ENCODE results near the gene RAB26.
"Not testable (repeated sequence)": the region's sequence is repeated elsewhere in the genome, so short reads cannot be mapped to it uniquely, and the experiment has no call there.

The RAB26 gene

DNA sequence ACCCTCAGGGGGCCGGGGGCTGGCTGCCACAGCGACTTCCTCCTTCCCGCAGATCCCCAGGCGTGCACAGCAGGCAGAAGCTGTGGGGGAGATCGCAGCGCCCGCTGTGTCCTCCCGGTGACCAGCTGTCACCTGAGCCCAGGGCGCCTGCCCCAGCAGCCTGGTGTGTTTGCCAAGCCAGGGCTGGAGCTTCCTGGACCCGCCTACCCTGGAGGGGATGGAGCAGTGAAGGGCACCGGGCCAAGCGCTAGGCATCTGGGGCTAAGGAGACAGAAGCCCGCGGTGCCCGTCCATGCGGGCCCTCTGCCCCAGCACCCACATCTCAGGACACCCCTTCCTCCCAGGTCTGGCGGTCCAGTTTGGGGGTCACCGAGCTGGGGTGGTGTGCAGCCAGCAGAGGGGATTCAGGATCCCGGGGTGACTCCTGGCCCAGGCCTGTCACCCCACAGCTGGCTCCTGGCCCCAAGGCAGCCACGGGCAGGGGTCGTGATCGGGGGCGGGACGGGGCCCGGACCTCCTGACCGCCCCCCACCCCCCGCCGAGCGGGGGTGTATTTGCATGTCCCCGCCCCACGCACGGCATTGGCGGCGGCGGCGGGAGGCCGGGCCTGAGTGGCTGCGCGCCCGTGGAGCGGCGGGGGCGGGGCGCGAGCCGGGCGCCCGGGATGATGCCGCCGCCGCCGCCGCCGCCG lies at the start of gene RAB26:
Gene RAB26, plus strand, starts transcription at position 645 of the 691 bp plus-strand sequence. CDS start 159 bp downstream, outside the sequence.
- DNase-seq (ENCODE audit: low read depth), result no peak

DNA sequence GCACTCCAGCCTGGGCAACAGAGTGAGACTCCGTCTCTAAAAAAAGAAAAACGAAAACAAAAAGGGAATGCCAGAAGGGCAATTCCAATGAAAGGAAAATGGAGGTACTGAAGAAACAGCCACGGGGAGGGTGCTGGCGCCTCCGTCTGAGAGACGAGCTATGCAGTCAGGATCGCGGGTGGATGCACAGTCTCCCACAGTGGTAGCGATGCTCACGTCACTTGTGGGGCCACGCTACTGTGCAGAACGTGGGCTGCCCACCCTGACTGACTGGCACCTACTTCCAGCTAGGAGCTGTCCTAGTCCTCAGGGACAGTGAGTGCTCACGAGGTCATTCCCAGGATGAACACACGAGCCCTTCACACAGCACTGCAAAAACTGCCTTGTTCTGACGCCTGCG lies 46.8 kb upstream of the RAB26 start:
- not testable (repeated sequence) for DNase-seq (ENCODE audit: low read depth)

DNA sequence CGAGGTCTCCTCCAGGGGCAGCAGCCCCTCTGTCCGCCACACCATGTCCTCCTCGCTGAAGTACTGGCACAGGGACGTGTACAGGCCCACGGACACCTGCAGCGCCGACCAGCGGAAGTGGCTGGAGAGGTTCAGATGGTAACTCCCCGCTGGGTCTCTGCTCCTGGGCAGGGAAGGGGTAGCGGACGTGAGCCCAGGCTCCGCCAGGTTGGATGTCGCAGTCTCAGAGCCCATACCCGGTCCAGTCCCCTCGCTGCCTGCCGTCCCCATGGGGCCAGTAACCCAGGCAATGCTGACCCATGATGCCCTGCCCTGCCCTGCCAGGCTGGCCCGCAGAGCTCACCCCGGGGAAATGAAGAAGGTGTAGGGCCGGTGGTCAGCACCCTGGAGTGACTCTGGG lies 46.0 kb upstream of the RAB26 start:
- no peak for DNase-seq (ENCODE audit: low read depth)

- DNase-seq (ENCODE audit: low read depth), result not testable (repeated sequence)
Observed at GRCh38 chr16:2104464-2104863, 44.0 kb upstream of the RAB26 start.

DNA sequence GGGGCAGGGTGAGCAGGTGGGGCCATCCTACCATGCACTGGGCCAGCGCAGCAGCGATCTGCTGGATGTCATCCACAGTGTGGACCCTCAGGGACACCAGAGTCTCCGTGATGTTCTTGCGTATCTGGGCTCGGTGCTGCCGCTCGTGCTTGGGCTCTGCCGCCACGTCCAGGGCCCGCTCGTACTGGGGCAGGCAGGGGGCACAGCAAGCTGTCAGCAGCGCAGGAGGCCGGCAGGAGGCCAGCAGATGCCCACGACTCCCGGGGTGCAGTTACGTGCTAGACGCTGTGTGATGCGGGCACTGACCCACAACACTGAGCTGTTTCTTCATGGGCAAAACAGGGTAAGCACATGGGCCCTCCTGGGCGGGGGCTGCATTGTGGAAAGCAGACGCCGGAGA lies 43.1 kb upstream of the RAB26 start:
- DNase-seq (ENCODE audit: low read depth), result not testable (repeated sequence)

DNA sequence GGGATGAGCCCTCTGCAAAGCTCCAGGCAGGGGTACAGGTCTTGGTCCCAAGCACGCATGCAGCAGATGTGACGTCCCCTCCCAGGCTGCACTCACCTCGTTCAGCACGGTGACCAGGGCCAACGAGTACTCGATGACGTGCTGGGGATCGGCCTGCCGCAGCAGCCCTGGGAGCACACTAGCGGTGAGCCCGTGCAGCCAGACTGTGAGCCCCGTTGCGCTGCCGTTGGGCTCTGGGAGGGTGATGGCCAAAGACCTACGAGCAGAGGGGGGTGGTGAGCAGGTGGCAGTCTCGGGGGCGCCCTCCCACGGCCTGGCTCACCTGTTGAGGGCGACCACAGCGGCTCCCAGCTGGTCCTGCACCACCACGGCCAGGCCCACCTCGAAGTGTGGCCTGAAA lies 42.7 kb upstream of the RAB26 start:
- not testable (repeated sequence) for DNase-seq (ENCODE audit: low read depth)

DNA sequence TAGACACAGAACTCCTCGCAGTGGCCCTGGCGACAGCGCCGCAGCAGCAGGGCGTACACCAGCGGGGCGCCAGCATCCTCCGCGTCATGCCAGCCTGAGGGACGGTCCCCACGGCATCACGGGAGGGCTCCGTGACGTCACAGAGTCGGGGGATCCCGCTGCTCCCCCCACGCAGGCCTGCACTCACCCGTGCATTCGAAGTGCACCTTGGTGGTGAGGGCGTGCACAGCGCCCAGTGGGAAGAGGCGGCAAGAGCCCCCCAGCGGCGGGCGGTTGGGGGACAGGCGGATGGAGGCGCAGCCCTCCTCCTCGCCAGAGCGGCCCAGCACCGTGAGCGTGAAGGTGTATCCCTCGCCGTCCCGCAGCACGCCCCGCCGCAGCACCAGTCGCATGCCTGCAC lies 42.2 kb upstream of the RAB26 start:
- not testable (repeated sequence) for DNase-seq (ENCODE audit: low read depth)

- not testable (repeated sequence) for DNase-seq (ENCODE audit: low read depth)
Observed at GRCh38 chr16:2107121-2107790, 41.2 kb upstream of the RAB26 start.

DNA sequence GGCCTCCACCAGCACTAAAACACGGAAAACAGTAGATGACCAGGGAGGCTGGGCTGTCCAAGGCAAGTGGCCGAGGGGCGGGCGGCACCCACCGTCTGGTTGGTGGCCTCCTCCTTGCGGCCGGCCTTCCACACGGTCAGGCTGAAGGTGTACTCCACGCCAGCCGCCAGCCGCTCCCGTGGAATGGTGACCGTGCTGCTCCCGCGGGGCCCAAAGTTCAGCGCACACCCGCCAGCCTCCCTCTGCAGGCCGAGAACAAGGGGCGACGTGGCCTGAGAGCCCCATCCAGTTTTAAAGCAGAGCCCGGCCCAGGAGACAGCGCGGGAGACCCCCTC lies 40.7 kb upstream of the RAB26 start:
- not testable (repeated sequence) for DNase-seq (ENCODE audit: low read depth)

- not testable (repeated sequence) for DNase-seq (ENCODE audit: low read depth)
Observed at GRCh38 chr16:2108446-2109270, 39.8 kb upstream of the RAB26 start.

- DNase-seq (ENCODE audit: low read depth), result not testable (repeated sequence)
Observed at GRCh38 chr16:2109271-2109580, 39.2 kb upstream of the RAB26 start.

DNA sequence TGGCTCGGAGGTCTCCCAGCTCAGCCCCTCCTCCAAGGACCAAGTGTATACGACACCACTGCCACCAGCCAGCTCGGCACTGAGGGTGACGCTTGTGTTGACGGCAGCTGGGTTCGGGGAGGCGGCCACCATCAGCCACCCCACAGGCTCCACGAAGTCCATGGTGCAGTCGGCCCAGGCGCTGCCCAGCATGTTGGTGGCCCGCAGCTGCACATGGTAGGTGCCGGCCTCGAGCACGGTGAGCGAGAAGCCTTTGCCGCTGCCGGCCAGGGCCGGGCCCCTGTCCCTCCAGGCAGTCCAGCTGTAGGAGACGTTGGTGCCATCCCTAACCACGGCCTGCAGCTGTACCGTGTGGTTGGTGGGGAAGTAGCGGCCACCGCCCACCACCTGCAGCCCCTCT lies 38.6 kb upstream of the RAB26 start:
- not testable (repeated sequence) for DNase-seq (ENCODE audit: low read depth)

GRCh38 chr16:2110332-2111008 lies 38.0 kb upstream of the RAB26 start:
- DNase-seq (ENCODE audit: low read depth), result not testable (repeated sequence)

GRCh38 chr16:2111009-2111353 lies 37.4 kb upstream of the RAB26 start:
- not testable (repeated sequence) for DNase-seq (ENCODE audit: low read depth)

- not testable (repeated sequence) for DNase-seq (ENCODE audit: low read depth)
Observed at GRCh38 chr16:2111412-2112335, 36.8 kb upstream of the RAB26 start.

- DNase-seq (ENCODE audit: low read depth), result not testable (repeated sequence)
Observed at GRCh38 chr16:2112539-2113106, 35.8 kb upstream of the RAB26 start.

GRCh38 chr16:2114225-2114624 lies 34.2 kb upstream of the RAB26 start:
- DNase-seq (ENCODE audit: low read depth), result not testable (repeated sequence)

GRCh38 chr16:2114885-2115590 lies 33.4 kb upstream of the RAB26 start:
- not testable (repeated sequence) for DNase-seq (ENCODE audit: low read depth)

- DNase-seq (ENCODE audit: low read depth), result no peak
Observed at GRCh38 chr16:2115591-2115973, 32.8 kb upstream of the RAB26 start.

DNA sequence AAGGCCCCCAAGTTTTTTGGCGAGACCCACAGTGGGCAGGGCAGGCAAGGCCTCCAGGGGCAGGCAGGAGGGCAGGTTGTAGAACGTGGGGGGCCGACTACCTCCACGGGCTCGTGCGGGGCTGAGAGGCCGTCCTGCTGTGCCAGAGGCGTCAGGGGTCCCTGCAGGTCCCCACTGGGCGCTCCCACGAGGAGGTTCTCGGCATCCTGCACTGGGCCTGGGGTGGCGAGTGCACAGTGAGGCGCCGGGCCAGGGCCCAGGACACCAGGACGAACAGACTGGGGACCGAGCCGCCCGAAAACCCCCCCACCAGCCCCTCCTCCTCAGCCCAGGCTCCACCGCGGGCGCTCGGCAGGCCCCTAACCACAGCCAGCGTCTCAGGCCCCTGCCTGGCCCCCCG lies 32.0 kb upstream of the RAB26 start:
- DNase-seq (ENCODE audit: low read depth), result not testable (repeated sequence)

Data from stimulated activated CD8-positive, alpha-beta memory T cell treated with anti-CD3 and anti-CD28 coated beads, Interleukin-12 subunit alpha, Interleukin-12 subunit beta, amount 100 ng/mL, for 1 hour (primary cell).